ENCODE results near the gene CDC25C.

- TF ChIP-seq CTCF (IDR thresholded peaks at IDR 0.05) (no peak), TP53 (CRISPR knock-in tag; IDR thresholded peaks at IDR 0.05) (no peak), ZNF281 (CRISPR knock-in tag; IDR thresholded peaks at IDR 0.05) (no peak), USF1 (CRISPR knock-in tag; IDR thresholded peaks at IDR 0.05) (no peak), SP1 (CRISPR knock-in tag; conservative IDR thresholded peaks at IDR 0.05) (no peak), NFYB (CRISPR knock-in tag; conservative IDR thresholded peaks at IDR 0.05; ENCODE audit: low read depth) (no peak), ZNF317 (CRISPR knock-in tag; IDR thresholded peaks at IDR 0.05; ENCODE audit: borderline replicate concordance, low read depth) (no peak), ZNF512 (CRISPR knock-in tag; IDR thresholded peaks at IDR 0.05; ENCODE audit: borderline replicate concordance) (no peak), E2F1 (CRISPR knock-in tag; IDR thresholded peaks at IDR 0.05) (no peak), JUN (CRISPR knock-in tag; IDR thresholded peaks at IDR 0.05) (no peak)
Observed at GRCh38 chr5:138334867-138335447, 3.4 kb upstream of the CDC25C start.

Data from WTC11 (cell line).